Ishikawa (cell line): Measurements from ENCODE around the gene KCNIP4.

ENCODE experiments used
- FOXM1 ChIP-seq: IDR thresholded peaks from 2 replicates; pipeline ENCODE4 v1.6.1; 2012; ENCODE audit warnings: low read depth, borderline replicate concordance
- MAX ChIP-seq: IDR thresholded peaks from 2 replicates; pipeline ENCODE4 v1.6.1; 2012
- TCF12 ChIP-seq: IDR thresholded peaks from 2 replicates; pipeline ENCODE4 v1.6.1; 2012; ENCODE audit warnings: low read depth
- USF1 ChIP-seq: IDR thresholded peaks from 2 replicates; pipeline ENCODE4 v1.6.1; 2012

GRCh38 chr4:21191317-21191716 lies 757.3 kb downstream of the KCNIP4 start:
- no peak for TF ChIP-seq MAX
- TF ChIP-seq USF1 = no peak
- TF ChIP-seq TCF12 = no peak
- TF ChIP-seq FOXM1 = no peak
